Sigmoid colon (tissue), 3 donors: ENCODE results near the gene TEN1.

Experiments used
- CTCF ChIP-seq, 4 experiments: fragments of 450-650 bp in 3 of 4; fragments of 200-600 bp in 1 of 4; IDR thresholded peaks; one replicate each; pipeline ENCODE4 v1.5.1; 2016 to 2019; ENCODE audit warnings: antibody characterized with exemption in 4 of 4, mild to moderate bottlenecking in 3 of 4, moderate library complexity in 2 of 4
- POLR2A ChIP-seq, 2 donors: fragments of 450-650 bp; IDR thresholded peaks; one replicate each; pipeline ENCODE4 v1.6.1; 2016; ENCODE audit warnings: antibody characterized with exemption in 2 of 2, mild to moderate bottlenecking in 2 of 2, moderate library complexity in 2 of 2

- TF ChIP-seq POLR2A (IDR thresholded peaks at IDR 0.05): no peak
- no peak for TF ChIP-seq CTCF (IDR thresholded peaks at IDR 0.05)
Measured at GRCh38 chr17:76039121-76039520, 60.1 kb downstream of the TEN1 start.
